PFSK-1 (cell line): ENCODE data around the gene MIXL1.

Source experiments
- FOXP2 ChIP-seq: optimal IDR thresholded peaks from 2 replicates; pipeline ENCODE3; 2011; ENCODE audit warnings: borderline replicate concordance, control low read depth, inconsistent platforms; ENCODE audit not compliant: insufficient read depth; ENCODE audit errors: extremely low read length, extremely low read depth
- POLR2AphosphoS5 ChIP-seq: IDR thresholded peaks from 2 replicates; pipeline ENCODE4 v1.6.1; 2012; ENCODE audit warnings: low read depth, mild to moderate bottlenecking, control low read depth, low read length, moderate library complexity
- SIN3A ChIP-seq: IDR thresholded peaks from 2 replicates; pipeline ENCODE4 v1.6.1; 2012; ENCODE audit warnings: mild to moderate bottlenecking, low read length, moderate library complexity, borderline replicate concordance; ENCODE audit not compliant: insufficient read depth
- TAF1 ChIP-seq: IDR thresholded peaks from 2 replicates; pipeline ENCODE4 v1.6.1; 2012; ENCODE audit warnings: low read length, control low read depth, borderline replicate concordance; ENCODE audit not compliant: insufficient read depth
- TF ChIP-seq, protein P1 (sequence below), 2 experiments: IDR thresholded peaks; 2 replicates each; pipeline versions ENCODE4 v1.6.1 to v1.8.0; 2011 to 2012; ENCODE audit warnings: low read depth in 2 of 2, low read length in 2 of 2, control low read depth in 1 of 2, inconsistent platforms in 1 of 2, mild to moderate bottlenecking in 1 of 2, moderate library complexity in 1 of 2; ENCODE audit not compliant: insufficient read depth in 1 of 2

DNA sequence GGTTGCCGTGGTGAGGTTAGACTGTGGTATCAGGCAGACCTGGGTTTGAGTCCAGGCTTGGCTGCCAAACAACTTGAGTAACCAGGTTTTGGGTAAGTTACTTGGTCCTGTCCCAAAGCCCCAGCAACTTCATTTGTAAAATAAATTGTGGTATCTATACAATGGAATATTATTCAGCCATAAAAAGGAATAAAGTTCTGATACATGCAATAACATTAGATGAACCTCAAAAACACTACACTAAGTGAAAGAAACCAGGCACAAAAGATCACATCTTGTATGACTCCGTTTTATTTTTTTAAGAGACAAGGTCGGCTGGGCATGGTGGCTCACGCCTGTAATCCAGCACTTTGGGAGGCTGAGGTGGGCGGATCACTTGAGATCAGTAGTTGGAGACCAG is 16.4 kb upstream of the MIXL1 start:
- TF ChIP-seq, protein P1, sequence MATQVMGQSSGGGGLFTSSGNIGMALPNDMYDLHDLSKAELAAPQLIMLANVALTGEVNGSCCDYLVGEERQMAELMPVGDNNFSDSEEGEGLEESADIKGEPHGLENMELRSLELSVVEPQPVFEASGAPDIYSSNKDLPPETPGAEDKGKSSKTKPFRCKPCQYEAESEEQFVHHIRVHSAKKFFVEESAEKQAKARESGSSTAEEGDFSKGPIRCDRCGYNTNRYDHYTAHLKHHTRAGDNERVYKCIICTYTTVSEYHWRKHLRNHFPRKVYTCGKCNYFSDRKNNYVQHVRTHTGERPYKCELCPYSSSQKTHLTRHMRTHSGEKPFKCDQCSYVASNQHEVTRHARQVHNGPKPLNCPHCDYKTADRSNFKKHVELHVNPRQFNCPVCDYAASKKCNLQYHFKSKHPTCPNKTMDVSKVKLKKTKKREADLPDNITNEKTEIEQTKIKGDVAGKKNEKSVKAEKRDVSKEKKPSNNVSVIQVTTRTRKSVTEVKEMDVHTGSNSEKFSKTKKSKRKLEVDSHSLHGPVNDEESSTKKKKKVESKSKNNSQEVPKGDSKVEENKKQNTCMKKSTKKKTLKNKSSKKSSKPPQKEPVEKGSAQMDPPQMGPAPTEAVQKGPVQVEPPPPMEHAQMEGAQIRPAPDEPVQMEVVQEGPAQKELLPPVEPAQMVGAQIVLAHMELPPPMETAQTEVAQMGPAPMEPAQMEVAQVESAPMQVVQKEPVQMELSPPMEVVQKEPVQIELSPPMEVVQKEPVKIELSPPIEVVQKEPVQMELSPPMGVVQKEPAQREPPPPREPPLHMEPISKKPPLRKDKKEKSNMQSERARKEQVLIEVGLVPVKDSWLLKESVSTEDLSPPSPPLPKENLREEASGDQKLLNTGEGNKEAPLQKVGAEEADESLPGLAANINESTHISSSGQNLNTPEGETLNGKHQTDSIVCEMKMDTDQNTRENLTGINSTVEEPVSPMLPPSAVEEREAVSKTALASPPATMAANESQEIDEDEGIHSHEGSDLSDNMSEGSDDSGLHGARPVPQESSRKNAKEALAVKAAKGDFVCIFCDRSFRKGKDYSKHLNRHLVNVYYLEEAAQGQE (IDR thresholded peaks at IDR 0.05; ENCODE audit: insufficient read depth in 1 of 2, low read depth in 2 of 2, low read length in 2 of 2), result no peak
- TF ChIP-seq POLR2AphosphoS5 (no peak), TAF1 (no peak), SIN3A (no peak), FOXP2 (no peak)
